Lung (tissue), 12 donors: Measurements from ENCODE around the gene RSPRY1. TPM values are rescaled to one million over a fixed set of nuclear protein-coding genes. Genes with fewer than 3 reads are reported as not detected.

Experiments used
- ATAC-seq: fragments of 200-7000 bp; cut with Tn5 transposase; one replicate; pipeline ENCODE4 v1.9.1; 2020; ENCODE audit warnings: moderate number of reproducible peaks; ENCODE audit not compliant: insufficient read depth, low FRiP score
- DNase-seq, 3 donors: peaks; one replicate each; pipeline ENCODE4 v3.0.0-alpha.2; 2013 to 2017
- H3K27ac ChIP-seq, 2 donors: one replicate each; pipeline ENCODE4 v1.5.1; 2013; ENCODE audit warnings: mild to moderate bottlenecking in 2 of 2, moderate library complexity in 2 of 2, control low read depth in 1 of 2, inconsistent platforms in 1 of 2, low read depth in 1 of 2, low read length in 1 of 2
- H3K27me3 ChIP-seq, 3 donors: one replicate each; pipeline ENCODE4 v1.5.1; 2013; ENCODE audit warnings: low read length in 2 of 3; ENCODE audit not compliant: control insufficient read depth in 3 of 3, insufficient read depth in 3 of 3
- H3K36me3 ChIP-seq, 4 donors: one replicate each; pipeline ENCODE4 v1.5.1; 2013; ENCODE audit warnings: low read length in 4 of 4, mild to moderate bottlenecking in 1 of 4, moderate library complexity in 1 of 4; ENCODE audit not compliant: control insufficient read depth in 4 of 4, insufficient read depth in 4 of 4
- H3K4me1 ChIP-seq, 5 donors: one replicate each; pipeline ENCODE4 v1.5.1; 2013; ENCODE audit warnings: low read length in 5 of 5, mild to moderate bottlenecking in 2 of 5, moderate library complexity in 1 of 5; ENCODE audit not compliant: control insufficient read depth in 5 of 5, insufficient read depth in 5 of 5
- H3K4me3 ChIP-seq: one replicate; pipeline ENCODE4 v1.5.1; 2013; ENCODE audit warnings: mild to moderate bottlenecking, control low read depth, moderate library complexity
- H3K9ac ChIP-seq, 2 donors: one replicate each; pipeline ENCODE4 v1.5.1; 2013; ENCODE audit warnings: low read length in 2 of 2, control low read depth in 1 of 2; ENCODE audit not compliant: insufficient read depth in 1 of 2
- H3K9me3 ChIP-seq, 4 donors: one replicate each; pipeline ENCODE4 v1.5.1; 2013; ENCODE audit warnings: low read length in 3 of 4, mild to moderate bottlenecking in 1 of 4, moderate library complexity in 1 of 4; ENCODE audit not compliant: control insufficient read depth in 4 of 4, insufficient read depth in 3 of 4
- WGBS, 2 donors: extraction: QIAGEN DNeasy Blood & Tissue Kit; methylation state at CpG; one replicate each; pipeline ENCODE4 v1.1.7; 2013; 5-methylcytosine and 5-hydroxymethylcytosine counted together
- polyA plus RNA-seq, 2 donors: library from polyadenylated mRNA; stranded (reverse); fragments of 200-250 nt; gene quantifications; one replicate each; pipeline ENCODE4 v1.2.1, GENCODE V29; 2013
- total RNA-seq, 2 donors: library from RNA; depleted of rRNA in 1 of 2; stranded (reverse); fragments of >200 nt in 1 of 2; gene quantifications; one replicate each; pipeline ENCODE4 v1.2.1, GENCODE V29; 2014 to 2021
- TF ChIP-seq, protein P1 (sequence below): IDR thresholded peaks from 2 replicates; pipeline ENCODE4 v1.5.1; 2012; ENCODE audit warnings: mild to moderate bottlenecking; ENCODE audit errors: control extremely low read depth, extremely low read depth
- donor health status: control.
- donor health status: control.
- donor health status: Bipolar disorder and iron deficiency.
- donor health status: healthy.
- donor health status: DM: yes; HTN: yes; CAD: no.

RSPRY1 gene
- total and polyA plus RNA-seq, 4 donors = 10.5 to 71.7 (median 25.2) TPM

GRCh38 chr16:57253466-57253865 is 67.3 kb downstream of the RSPRY1 start:
- TF ChIP-seq, protein P1, sequence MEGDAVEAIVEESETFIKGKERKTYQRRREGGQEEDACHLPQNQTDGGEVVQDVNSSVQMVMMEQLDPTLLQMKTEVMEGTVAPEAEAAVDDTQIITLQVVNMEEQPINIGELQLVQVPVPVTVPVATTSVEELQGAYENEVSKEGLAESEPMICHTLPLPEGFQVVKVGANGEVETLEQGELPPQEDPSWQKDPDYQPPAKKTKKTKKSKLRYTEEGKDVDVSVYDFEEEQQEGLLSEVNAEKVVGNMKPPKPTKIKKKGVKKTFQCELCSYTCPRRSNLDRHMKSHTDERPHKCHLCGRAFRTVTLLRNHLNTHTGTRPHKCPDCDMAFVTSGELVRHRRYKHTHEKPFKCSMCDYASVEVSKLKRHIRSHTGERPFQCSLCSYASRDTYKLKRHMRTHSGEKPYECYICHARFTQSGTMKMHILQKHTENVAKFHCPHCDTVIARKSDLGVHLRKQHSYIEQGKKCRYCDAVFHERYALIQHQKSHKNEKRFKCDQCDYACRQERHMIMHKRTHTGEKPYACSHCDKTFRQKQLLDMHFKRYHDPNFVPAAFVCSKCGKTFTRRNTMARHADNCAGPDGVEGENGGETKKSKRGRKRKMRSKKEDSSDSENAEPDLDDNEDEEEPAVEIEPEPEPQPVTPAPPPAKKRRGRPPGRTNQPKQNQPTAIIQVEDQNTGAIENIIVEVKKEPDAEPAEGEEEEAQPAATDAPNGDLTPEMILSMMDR = no peak
- 88 to 91% methylated on average over 1 of the region's 1 CpG for WGBS, 2 donors
- ATAC-seq (no peak), DNase-seq (peak in 1 of 3 donors; percentile 32)
- no peak overlapping the region for H3K9ac ChIP-seq
- H3K4me1 ChIP-seq = peaks cover 0 to 2% (median 0%) of the 10 kb centered on the region in 5 donors
- H3K9me3 ChIP-seq = no peaks in the 10 kb centered on the region
- H3K4me3 ChIP-seq = no peak overlapping the region
- H3K36me3 ChIP-seq = peaks cover 18 to 47% (median 29%) of the 10 kb centered on the region in 4 donors
- peak overlapping the region in 1 of 2 donors; percentile 36 for H3K27ac ChIP-seq
- no peaks in the 10 kb centered on the region for H3K27me3 ChIP-seq

- 90 to 94% methylated on average over 10 of the region's 10 CpGs for WGBS, 2 donors
- H3K9ac ChIP-seq = no peak overlapping the region
- peaks cover 10 to 34% (median 20%) of the 10 kb centered on the region in 4 donors for H3K36me3 ChIP-seq
- TF ChIP-seq, protein P1 = no peak
- ATAC-seq (no peak), DNase-seq (no peak)
- no peak overlapping the region for H3K4me3 ChIP-seq
- no peak overlapping the region for H3K27ac ChIP-seq
- H3K27me3 ChIP-seq = no peaks in the 10 kb centered on the region
- peaks cover 0 to 7% (median 6%) of the 10 kb centered on the region in 5 donors for H3K4me1 ChIP-seq
- no peaks in the 10 kb centered on the region for H3K9me3 ChIP-seq
Measured at GRCh38 chr16:57255686-57256415, 69.7 kb downstream of the RSPRY1 start.

GRCh38 chr16:57256601-57257395 is 70.7 kb downstream of the RSPRY1 start:
- Histone ChIP-seq H3K4me3 (no peak overlapping the region), H3K4me1 (peaks cover 0 to 7% (median 6%) of the 10 kb centered on the region in 5 donors), H3K27ac (no peak overlapping the region), H3K27me3 (no peaks in the 10 kb centered on the region), H3K36me3 (peaks cover 8 to 25% (median 12%) of the 10 kb centered on the region in 4 donors), H3K9me3 (no peaks in the 10 kb centered on the region), H3K9ac (no peak overlapping the region)
- TF ChIP-seq, protein P1 = no peak
- DNase-seq = no peak
- 93 to 96% methylated on average over 16 of the region's 16 CpGs for WGBS, 2 donors
- no peak for ATAC-seq
